Inflammatory macrophage (primary cell): ENCODE measurements around the gene ARL4C.

Source experiments
- DNase-seq, 2 donors: peaks; one replicate each; pipeline ENCODE4 v3.0.0-alpha.2; 2020 to 2022
- total RNA-seq, 18 experiments: gene quantifications; one replicate each; lab custom pipeline; 2026; ENCODE audit warnings: mixed read lengths in 6 of 18, inconsistent platforms in 2 of 18; lab: John Stamatoyannopoulos, UW

Gene ARL4C, protein sequence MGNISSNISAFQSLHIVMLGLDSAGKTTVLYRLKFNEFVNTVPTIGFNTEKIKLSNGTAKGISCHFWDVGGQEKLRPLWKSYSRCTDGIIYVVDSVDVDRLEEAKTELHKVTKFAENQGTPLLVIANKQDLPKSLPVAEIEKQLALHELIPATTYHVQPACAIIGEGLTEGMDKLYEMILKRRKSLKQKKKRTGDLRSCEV
- total RNA-seq = 0.37 to 7.0 (median 2.0) reads per million in 18 experiments

DNA sequence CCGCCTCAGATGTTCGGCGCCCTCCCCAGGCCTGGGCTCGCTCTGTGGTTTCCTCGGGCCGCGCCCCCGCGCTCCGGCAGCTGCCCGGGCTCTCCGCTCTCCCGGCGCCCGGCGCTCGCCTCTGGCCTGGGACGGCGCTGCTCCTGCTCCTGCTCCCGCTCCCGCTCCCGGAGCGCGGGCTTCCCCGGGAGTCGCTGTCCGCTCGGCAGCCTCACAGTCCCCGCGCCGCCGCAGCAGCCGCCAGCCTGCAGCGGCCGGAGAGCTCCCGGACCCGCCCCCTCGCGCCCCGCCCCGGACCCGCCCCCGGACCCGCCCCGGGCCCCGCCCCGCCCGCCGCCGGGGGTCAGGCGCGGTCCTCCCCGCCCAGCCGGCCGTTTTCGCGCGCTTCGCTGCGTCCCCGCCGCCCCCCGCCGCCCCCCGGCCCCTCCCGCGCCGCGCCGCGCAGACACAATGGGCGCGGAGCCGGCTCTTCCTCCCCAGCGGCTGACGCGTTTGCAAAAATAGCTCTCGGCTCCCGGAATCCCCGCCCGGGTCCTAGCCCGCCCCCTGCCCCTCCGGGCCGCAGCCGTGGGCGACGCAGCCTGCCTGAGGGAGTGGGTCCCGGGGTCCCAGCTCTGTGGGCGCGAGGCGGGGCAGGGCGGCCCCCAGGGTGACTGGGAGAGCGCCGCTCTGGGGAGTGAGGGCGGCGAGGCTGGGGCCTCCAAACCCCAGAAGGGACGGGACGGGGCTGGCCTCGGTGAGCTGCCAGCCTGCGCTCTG is at the start of gene ARL4C:
TSS of gene ARL4C (minus strand) at position 247 of the 759 bp plus-strand sequence. CDS start 495 bp downstream, outside the sequence.
- DNase-seq = peak; percentile 20 to 48

DNA sequence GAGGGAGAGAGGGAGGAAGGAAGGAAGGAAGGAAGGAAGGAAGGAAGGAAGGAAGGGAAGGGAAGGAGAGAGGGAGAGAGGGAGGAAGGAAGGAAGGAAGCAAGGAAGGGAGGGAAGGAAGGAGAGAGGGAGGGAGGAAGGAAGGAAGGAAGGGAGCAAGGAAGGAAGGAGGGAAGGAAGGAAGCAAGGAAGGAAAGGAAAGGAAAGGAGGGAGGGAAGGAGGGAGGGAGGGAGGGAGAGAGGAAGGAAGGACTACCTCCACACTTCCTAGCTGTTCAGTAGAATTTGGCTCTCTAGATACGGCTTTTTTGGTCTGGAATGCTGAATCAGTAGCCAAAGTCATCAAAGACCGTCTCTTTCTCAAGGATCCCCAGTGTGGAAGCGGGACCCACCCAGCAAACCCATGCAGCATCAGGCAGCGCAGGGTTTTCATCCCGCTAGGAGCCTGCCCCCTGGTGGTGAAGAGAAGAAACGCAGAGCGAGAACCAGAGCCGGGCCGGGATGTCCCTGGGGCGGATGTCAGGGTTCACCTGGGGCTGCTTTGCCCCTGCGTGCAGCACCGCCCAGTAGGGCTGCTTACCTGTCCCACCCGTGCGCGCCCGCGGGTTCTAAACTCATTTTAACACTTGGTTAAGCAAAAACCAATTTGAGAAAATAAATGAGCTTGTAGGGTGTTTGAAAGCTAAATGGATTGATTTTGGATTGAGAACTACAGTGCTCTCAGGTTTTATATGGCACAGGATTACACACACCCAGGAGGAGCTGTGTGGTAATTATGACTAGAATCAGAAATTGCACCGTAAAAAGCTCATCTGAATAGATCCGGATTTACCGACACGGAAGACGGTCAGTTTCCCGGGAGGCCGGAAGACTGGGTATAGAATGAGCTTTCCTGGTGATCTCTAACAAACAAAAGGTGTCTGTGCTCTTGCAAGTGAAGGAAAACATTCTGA is 48.1 kb upstream of the ARL4C start:
- DNase-seq = peak; percentile 40 to 52

DNA sequence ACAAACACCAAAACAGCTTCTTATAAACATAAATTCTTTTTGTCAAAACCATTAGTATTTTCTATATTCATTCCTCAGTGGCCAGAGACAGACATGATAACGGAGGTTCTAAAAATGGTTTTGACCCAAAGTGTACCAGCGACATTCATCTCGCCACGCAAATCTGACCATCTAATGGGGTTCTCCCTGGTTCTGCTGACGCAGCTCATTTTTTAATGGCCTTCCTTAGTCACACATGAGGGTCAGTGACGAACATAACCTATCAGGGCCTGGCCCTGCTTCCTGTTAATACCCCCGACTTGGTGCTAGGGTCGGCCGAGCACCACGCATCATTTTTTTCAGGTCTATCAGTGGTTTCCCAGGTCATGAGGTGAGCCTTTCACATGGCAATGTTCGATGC is 45.9 kb upstream of the ARL4C start:
- no peak for DNase-seq

DNA sequence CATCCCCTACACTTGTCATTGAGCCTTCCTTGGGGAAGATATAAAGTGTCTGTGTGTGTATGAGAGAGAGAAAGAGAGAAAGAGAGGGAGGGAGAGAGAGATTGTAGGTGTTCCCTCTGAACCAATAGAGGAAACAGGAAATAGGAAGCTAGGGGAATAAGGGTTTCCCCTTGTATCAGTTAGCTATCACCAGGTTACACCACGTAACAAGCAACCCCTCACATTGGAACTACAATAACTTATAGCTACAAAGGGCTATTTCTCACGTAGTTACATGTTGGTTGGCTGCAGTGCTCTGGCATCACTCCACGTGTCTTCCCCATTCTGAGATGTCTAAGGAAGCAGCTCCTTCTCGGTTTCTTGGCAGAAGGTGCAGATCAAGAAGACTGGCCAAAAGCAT is 41.0 kb upstream of the ARL4C start:
- no peak for DNase-seq

DNA sequence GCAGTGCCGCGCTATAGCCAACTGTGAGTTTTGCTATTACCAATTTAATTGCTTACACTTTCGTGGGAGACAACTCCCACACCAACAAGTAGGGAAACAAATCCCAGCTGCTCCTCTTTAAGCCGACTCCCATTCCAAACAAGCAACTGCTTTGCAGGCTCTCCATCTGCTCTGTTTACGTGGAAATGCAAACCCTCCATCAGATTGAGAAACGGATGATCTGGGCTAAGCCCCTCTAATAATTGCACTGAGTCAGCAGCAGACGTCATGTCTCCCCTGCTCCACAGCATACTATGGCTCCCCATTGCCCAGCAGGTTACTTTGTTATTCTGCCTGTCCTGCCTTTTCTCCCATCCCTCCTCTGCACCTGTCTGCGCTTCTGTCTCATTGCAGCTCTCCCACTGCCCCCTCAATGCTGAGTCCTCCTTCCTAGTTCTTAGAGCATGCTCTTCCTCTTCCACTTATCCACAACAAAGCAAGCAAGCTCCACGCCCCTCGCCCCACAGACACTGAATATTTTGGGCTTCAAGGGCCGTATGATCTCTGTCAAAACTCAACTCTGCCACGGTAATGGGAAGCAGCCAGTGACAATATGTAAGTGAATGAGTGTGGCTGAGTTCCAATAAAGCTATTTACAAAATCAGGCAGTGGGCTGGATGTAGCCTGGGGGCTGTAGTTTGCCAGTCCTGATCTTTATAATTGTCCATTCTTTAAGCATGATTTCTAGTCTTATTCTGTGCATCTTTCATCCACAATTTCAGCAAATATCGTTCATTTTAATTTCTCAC is 39.5 kb upstream of the ARL4C start:
- no peak for DNase-seq

DNA sequence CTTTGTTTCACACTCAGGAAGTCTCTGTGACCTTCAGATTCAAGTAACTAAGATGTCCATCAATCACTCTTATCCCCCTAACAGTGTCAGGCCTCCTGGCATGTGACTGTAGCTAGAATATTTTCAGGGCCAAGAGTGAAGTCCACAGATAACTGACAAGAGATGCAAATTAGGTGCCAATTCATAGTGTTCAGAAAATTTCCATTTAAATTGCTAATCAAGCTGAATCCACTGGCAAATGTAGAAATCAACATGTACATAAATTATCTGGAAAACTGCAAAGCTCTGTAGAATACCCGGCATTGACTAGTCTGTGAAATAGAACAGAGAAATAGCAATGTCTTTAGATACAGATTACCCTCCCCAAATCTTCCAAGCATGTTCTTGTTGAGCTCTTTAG is 38.6 kb upstream of the ARL4C start:
- no peak for DNase-seq

DNA sequence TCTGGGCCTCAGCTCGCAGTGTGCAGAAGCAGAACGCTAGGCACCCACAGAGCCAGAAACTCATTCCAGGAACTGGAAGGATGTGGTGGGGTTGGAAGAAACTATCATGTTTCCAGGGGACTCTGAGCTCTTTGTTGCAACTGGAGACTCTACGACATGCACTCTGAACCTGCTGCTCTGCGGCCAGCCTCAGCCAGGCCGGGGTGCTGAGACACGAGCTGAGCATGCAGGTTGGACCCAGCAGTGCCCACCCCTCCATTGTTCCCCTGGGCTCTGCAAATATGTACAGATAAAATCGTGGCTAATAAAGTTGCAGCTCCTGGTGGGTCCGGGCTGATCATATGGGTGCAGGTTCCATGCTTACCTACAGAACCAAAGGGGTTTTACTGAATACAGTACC is 37.6 kb upstream of the ARL4C start:
- DNase-seq = no peak

DNA sequence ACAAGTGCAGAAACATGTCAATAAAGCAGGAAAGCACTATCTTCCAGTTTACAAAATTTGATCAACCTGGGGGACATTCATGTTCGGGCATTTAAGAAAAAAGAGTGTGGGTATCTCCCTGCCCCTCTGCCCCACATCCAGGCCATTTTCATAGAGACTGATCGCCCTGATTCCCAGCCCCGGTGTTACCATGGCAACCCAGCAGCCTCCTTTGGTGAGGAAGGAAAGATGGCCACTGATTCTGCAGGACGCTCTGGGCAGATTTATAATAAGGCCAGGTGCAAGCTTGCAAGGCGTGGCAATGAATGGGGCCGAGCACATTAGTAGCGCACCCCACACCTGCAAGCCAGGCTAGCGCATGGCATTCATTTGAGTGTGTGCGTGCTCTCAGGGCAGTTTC is 36.7 kb upstream of the ARL4C start:
- no peak for DNase-seq

DNA sequence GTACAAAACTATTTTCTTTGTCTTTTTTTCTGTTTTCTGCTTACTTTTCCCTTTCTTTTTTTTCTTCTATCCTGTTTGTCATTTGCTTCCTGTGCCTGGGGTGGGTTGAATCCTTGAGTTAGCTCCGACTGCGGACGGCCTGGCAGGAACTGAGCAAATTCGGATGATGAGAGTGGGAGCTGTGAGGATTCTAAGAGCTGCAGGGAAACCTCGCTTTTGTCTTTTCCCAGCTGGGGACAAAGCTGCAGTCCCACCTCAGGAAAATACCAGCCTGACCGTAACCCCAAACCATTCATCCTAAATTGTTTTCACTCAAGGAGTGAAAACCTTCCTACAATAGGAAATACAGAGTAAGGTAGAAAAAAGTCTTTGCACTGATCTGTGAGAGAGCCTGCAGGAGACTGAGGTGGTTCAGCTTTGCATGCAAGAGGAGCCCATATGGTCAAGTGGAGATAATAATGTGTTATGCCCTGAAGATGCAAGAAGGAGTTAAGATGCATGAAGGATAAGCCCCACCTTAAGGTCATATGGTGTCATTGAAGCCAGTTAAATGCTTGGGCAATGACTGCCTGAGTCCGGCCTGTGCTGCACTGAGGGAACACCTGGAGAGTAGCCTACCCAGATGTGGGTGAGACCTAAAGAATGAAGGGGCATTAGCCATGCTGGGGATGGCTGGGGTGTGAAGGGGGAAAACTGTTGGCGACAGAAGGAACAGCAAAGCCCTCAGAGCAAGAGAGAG is 31.7 kb upstream of the ARL4C start:
- no peak for DNase-seq

DNA sequence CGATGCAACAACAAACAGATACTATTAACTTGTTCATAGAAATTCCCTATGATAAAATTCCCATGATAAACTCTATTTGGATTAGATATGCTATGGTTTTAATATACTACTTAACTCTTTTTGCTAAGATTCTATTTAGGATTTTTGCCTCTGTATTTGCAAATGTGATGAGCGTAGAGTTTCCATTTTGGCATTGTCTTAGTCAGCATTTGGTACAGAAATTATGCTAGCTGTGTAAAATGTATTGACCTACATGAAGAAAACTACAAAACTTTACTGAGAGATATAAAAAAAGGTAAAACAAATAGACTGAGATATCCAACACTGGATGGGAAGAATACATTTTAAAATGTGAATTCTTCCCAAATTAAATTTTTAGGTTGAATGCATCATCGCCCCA is 29.8 kb upstream of the ARL4C start:
- DNase-seq = no peak

DNA sequence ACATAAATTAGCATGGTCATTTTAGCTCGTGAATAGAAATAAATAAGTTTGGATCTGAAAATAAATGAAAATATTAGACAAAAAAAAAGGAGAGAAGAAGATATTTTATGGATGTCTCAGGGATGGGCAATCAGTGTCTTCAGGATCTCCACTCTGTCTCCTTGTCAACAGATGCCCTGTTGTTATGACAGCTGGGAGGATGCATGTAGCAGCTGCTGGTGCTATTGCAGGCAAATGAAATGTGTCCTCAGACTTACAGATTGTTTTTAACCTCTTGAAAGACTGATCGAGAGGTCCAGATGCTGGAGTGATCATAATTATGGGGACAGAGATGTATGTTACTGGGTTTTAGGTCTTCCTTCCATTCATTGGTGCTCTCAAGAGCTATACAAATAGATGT is 24.7 kb upstream of the ARL4C start:
- no peak for DNase-seq

DNA sequence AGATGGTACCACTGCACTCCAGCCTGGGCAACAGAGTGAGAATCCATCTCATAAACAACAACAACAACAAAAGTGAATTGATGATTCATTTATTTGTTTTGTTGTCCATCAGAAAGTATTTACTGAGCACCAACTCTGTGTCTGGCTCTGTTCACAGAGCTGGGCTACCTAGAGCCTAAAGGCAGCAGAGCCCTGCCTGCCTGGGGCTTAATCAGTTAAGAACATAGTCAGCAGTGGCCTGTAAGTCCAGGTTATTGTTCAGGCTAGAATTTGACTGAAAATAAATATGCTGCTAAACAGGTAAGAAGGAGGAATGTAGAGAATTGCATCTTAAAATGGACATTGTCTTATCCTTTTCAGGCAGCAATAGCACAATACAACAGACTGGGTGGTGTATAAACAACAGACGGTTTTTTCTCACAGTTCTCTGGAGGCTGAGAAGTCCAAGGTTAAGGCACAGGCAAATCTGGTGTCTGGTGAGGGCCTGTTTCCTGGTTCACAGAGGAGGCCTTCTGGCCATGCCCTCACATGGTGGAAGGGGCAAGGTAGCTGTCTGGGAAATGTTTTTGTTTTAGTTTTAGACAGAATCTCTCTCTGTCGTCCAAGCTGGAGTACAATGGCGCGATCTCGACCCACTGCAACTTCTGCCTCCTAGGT is 22.2 kb upstream of the ARL4C start:
- no peak for DNase-seq

DNA sequence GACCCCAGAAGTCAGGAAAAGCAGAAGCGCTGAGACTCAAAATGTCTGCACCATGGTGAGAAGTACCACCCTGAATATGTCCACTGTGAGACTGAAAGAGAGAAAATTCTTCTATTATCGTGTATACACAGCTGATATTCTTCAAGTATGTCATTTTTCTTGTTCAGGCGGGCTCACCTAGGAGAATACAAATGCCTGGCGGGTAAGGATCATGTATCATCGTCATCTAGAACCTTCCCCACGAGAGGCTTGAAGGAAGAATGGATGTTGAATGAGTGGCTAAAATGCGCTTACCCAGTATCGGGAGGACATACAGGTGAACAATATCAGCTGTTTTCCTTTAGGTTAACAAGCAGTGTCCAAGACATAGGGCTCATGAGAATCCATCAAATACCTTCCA is 21.1 kb upstream of the ARL4C start:
- DNase-seq = no peak

DNA sequence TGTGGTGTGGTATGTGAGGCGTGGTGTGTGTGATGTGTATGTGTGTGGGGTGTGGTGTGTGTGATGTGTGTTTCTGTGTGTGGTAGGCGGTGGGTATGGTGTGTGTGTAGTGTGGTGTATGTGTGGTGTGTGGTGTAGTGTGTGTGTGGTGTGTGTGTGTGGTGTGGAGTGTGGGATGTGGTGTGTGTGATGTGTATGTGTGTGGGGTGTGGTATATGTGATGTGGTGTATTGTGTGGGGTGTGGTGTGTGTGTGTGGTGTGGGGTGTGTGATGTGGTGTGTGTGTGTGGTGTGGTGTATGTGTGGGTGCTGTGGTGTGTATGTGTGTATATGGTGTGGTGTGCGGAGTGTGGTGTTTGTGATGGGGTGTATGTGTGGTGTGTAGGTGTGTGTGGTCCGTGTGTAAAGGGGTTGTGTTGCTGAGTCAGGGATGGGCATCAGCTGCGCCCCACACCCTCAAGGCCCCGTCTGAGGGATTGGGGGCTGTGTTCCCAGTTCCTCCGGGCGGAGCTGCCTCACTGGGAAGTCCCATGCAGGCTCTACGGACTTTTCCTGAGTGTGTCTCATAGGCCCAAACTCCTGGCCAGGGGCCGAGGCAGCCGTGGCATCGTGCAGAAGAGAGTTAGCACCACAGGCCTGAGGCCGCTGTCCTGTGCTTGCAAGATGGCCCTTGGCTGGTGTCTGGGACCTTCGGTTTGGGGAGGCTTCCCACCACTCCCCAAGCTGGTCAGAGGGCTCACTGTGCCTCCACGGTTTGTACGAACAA is 18.2 kb upstream of the ARL4C start:
- DNase-seq = no peak

DNA sequence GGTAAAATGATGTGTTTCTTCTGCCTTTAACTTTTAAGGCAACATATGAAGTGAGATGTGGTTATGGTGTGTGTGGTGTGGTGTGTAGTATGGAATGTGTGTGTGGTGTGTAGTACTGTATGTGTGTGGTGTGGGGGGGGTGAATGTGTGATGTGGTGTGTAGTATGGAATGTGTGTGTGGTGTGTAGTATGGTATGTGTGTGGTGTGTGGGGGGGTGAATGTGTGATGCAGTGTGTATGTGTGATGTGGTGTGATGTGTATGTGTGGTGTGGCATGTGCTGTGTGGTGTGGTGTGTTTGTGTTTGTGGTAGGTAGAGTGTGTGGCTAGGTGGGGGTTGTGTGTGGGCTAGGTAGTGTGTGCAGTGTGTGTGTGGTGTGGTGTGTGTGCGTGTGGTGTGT is 17.2 kb upstream of the ARL4C start:
- DNase-seq = no peak

DNA sequence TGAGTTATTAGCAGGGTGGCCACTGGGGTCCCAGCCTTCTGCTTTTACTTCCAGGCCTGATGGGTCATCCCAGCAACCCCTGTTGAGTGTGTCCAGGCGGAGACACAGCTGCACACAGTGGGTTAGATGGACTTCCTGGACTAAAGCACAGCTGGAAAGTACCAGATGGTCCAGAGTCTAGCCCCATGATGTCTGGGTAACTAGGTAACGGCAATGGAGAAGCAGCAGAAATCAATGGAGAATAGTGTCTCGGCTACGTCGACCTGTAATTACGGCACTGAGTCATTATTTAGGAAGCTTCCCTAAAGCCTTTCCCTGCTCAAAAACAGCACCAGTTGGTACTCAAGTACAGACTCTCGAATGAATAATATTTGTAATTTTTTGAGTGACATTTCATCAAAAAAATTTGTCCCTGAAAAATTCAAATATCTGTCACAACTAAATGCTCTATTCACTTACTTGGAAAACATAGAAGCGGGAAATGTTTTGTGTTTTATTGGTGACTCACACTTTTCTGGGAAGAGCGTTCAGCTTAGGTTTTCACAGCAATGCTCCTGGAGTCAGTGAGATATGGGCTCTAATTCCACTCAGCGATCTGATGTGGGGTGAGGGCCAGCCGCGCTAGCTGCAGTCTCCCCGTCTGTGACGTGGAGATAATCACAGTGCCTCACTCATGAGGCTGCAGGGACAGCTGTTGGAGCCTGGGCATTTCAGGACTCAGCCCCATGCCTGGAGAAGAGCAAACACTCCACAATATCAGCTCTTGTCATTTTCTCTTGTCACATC is 16.2 kb upstream of the ARL4C start:
- no peak for DNase-seq

DNA sequence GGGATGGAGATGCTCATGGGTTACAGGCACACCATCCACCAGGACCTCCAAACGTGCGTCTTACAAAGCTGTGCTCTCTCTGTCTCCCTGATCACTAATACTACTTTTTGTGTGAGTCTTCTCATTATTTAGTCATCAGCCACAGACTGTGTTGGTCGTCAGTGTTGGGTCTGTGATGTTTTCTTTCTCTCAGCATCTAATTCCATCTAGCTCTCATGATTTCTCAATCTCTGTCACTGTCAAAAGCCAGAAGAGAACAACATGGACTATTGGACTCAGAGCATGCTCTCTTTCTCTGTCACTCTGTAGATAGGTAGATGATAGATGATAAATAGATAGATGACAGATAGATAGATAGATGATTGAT is 6.0 kb upstream of the ARL4C start:
- DNase-seq = no peak

DNA sequence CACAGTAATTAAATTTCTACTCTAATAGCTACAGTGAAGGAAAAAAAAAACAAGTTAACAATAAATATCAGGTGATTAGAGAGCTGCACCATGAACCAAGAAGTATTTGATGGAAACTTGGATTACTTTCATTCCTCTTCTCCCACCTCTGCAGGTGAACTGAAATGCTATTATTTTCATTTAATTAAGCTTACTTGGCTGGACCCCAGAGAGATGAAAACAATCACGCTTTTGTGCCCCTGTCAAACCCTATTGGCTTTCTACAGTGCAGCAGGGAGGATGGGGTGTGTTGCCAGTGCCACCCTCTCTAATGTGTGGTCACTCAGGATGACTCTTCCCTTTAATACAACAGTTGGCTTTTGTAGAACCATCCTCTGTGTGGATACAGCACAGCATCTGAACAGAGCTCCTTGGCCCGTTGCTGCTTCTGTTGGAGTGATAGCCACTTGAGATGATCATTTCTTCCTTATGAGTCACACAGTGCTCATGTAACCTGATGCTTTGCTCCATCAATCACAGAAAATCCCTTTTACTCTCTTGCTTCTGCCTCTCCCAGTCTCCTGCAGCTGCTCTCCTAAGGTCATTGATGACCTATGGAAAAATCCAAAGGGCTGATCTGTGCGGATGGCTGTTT is 5.5 kb upstream of the ARL4C start:
- no peak for DNase-seq

DNA sequence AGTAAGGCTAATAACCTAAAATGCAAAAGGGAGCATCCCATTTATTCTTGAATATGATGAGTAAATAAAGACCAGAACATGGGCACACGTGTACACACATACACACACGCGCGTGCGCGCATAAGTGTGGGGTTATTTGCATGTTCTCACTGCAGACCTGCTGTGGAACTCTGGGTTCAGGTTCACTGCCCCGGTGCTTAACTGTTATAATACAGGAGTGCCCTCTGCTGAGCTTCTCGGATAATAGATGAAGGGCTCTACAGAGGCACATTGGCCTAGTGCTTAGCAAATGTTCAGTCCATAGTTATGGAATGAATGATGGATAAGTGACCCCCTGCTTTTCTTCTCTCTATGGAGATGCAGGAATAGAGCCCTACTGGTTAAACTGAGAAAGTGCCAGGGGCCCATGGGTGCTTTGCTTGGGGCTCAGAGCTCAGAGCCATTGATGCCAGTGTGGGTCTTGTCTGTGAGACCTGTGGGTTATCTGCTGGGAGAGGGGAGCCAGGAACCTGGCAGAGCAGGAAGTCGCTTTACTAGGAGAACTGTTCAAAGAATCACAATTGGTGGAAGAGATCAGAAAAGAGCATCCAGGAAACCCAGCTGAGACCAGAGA is 3.6 kb upstream of the ARL4C start:
- DNase-seq = peak; percentile 64 to 65
